Mesothelial cell of epicardium (in vitro differentiated cells): ENCODE results near the gene SYT13. TPM values are rescaled to one million over a fixed set of nuclear protein-coding genes. Genes with fewer than 3 reads are reported as not detected.

Experiments used
- DNase-seq, 2 experiments: peaks; one replicate each; pipeline ENCODE4 v3.0.0; 2021; ENCODE audit warnings: low spot score in 2 of 2; ENCODE audit not compliant: unreplicated experiment in 2 of 2
- H3K27ac Mint-ChIP-seq: 2 replicates; pipeline ENCODE4 v1.8.0; 2021; ENCODE audit warnings: mixed read lengths
- H3K27me3 Mint-ChIP-seq: 2 replicates; pipeline ENCODE4 v1.8.0; 2021; ENCODE audit warnings: low read depth, mixed read lengths
- H3K36me3 Mint-ChIP-seq: 2 replicates; pipeline ENCODE4 v1.8.0; 2021; ENCODE audit warnings: mixed read lengths
- H3K4me1 Mint-ChIP-seq: 2 replicates; pipeline ENCODE4 v1.8.0; 2021; ENCODE audit warnings: mixed read lengths
- H3K4me3 Mint-ChIP-seq: 2 replicates; pipeline ENCODE4 v1.8.0; 2021; ENCODE audit warnings: mild to moderate bottlenecking, moderate library complexity, mixed read lengths
- H3K9me3 Mint-ChIP-seq: 2 replicates; pipeline ENCODE4 v1.8.0; 2021; ENCODE audit warnings: mixed read lengths
- CTCF ChIP-seq: fragments of 200-600 bp; sonication (generic); IDR thresholded peaks from one replicate; pipeline ENCODE4 v1.5.0; 2021; ENCODE audit warnings: antibody characterized with exemption; ENCODE audit not compliant: unreplicated experiment
- total RNA-seq: library from RNA; stranded (reverse); gene quantifications from 3 replicates; pipeline ENCODE4 v1.2.1, GENCODE V29; 2021

SYT13 gene
- total RNA-seq, 1 donor from 2014 or later, result 6.8 TPM

- Mint-ChIP-seq H3K36me3 (no peaks in the 10 kb centered on the region), H3K27ac (no peak overlapping the region), H3K9me3 (peaks cover 4% of the 10 kb centered on the region), H3K4me3 (no peak overlapping the region), H3K27me3 (peaks cover 55% of the 10 kb centered on the region), H3K4me1 (no peaks in the 10 kb centered on the region)
- DNase-seq, result no peak
- no peak for TF ChIP-seq CTCF
Observed at GRCh38 chr11:45260071-45260470, 26.1 kb downstream of the SYT13 start.

- H3K9me3 Mint-ChIP-seq, result peaks cover under 1% of the 10 kb centered on the region
- no peak for TF ChIP-seq CTCF
- H3K36me3 Mint-ChIP-seq, result no peaks in the 10 kb centered on the region
- peaks cover 50% of the 10 kb centered on the region for H3K27me3 Mint-ChIP-seq
- no peak for DNase-seq
- no peaks in the 10 kb centered on the region for H3K4me1 Mint-ChIP-seq
- no peak overlapping the region for H3K4me3 Mint-ChIP-seq
- no peak overlapping the region for H3K27ac Mint-ChIP-seq
Observed at GRCh38 chr11:45259592-45259991, 26.5 kb downstream of the SYT13 start.

GRCh38 chr11:45258982-45259530 lies 27.1 kb downstream of the SYT13 start:
- H3K27me3 Mint-ChIP-seq, result peaks cover 46% of the 10 kb centered on the region
- DNase-seq, result no peak
- no peaks in the 10 kb centered on the region for H3K9me3 Mint-ChIP-seq
- no peak overlapping the region for H3K27ac Mint-ChIP-seq
- no peaks in the 10 kb centered on the region for H3K4me1 Mint-ChIP-seq
- TF ChIP-seq CTCF, result no peak
- H3K36me3 Mint-ChIP-seq, result no peaks in the 10 kb centered on the region
- no peak overlapping the region for H3K4me3 Mint-ChIP-seq

GRCh38 chr11:45254070-45254469 lies 32.1 kb downstream of the SYT13 start:
- peaks cover 16% of the 10 kb centered on the region for H3K27me3 Mint-ChIP-seq
- H3K27ac Mint-ChIP-seq, result no peak overlapping the region
- H3K36me3 Mint-ChIP-seq, result no peaks in the 10 kb centered on the region
- DNase-seq, result no peak
- H3K4me3 Mint-ChIP-seq, result no peak overlapping the region
- no peak for TF ChIP-seq CTCF
- no peaks in the 10 kb centered on the region for H3K9me3 Mint-ChIP-seq
- no peaks in the 10 kb centered on the region for H3K4me1 Mint-ChIP-seq

- no peak overlapping the region for H3K27ac Mint-ChIP-seq
- H3K9me3 Mint-ChIP-seq, result no peaks in the 10 kb centered on the region
- no peak for DNase-seq
- H3K4me1 Mint-ChIP-seq, result no peaks in the 10 kb centered on the region
- H3K36me3 Mint-ChIP-seq, result no peaks in the 10 kb centered on the region
- peaks cover 14% of the 10 kb centered on the region for H3K27me3 Mint-ChIP-seq
- no peak overlapping the region for H3K4me3 Mint-ChIP-seq
- no peak for TF ChIP-seq CTCF
Observed at GRCh38 chr11:45253640-45254039, 32.5 kb downstream of the SYT13 start.

GRCh38 chr11:45252877-45253276 lies 33.3 kb downstream of the SYT13 start:
- Mint-ChIP-seq H3K9me3 (no peaks in the 10 kb centered on the region), H3K36me3 (no peaks in the 10 kb centered on the region), H3K27ac (no peak overlapping the region), H3K4me3 (no peak overlapping the region), H3K4me1 (no peaks in the 10 kb centered on the region), H3K27me3 (peaks cover 9% of the 10 kb centered on the region)
- TF ChIP-seq CTCF, result no peak
- DNase-seq, result no peak
